GM23338 (cell line): ENCODE measurements around the gene LGALS13. TPM values are rescaled to one million over a fixed set of nuclear protein-coding genes. Genes with fewer than 3 reads are reported as not detected.

Experiments
- ATAC-seq: fragments of 200-7000 bp; cut with Tn5 transposase; 3 replicates; pipeline ENCODE4 v1.9.1; 2020
- DNase-seq: peaks from one replicate; pipeline ENCODE4 v3.0.0-alpha.2; 2015; ENCODE audit warnings: low spot score
- H2AFZ ChIP-seq: fragments of 200-600 bp; sonication (generic); 2 replicates; pipeline ENCODE4 v1.8.0; 2016; ENCODE audit warnings: antibody characterized with exemption, mild to moderate bottlenecking, moderate library complexity
- H3F3A ChIP-seq: fragments of 200-600 bp; sonication (generic); replicated peaks from 2 replicates; pipeline ENCODE4 v1.8.0; 2017; ENCODE audit warnings: antibody characterized with exemption, mixed run types, low read depth
- H3K27ac ChIP-seq: fragments of 200-600 bp; sonication (generic); 2 replicates; pipeline ENCODE4 v1.6.1; 2016; ENCODE audit warnings: low read depth
- H3K27me3 ChIP-seq: fragments of 200-600 bp; sonication (generic); 2 replicates; pipeline ENCODE4 v1.8.0; 2016; ENCODE audit warnings: mild to moderate bottlenecking, mixed run types, moderate library complexity; ENCODE audit not compliant: insufficient read depth
- H3K36me3 ChIP-seq: fragments of 200-600 bp; sonication (generic); 2 replicates; pipeline ENCODE4 v1.8.0; 2016; ENCODE audit warnings: mild to moderate bottlenecking; ENCODE audit not compliant: insufficient read depth
- H3K4me1 ChIP-seq: fragments of 200-600 bp; sonication (generic); 2 replicates; pipeline ENCODE4 v1.8.0; 2016; ENCODE audit warnings: mild to moderate bottlenecking, moderate library complexity; ENCODE audit not compliant: insufficient read depth
- H3K4me2 ChIP-seq: fragments of 200-600 bp; sonication (generic); 2 replicates; pipeline ENCODE4 v1.7.1; 2017; ENCODE audit warnings: mixed run types
- H3K4me3 ChIP-seq: fragments of 200-600 bp; sonication (generic); 2 replicates; pipeline ENCODE4 v1.6.1; 2016; ENCODE audit warnings: mixed run types
- H3K79me2 ChIP-seq: fragments of 200-600 bp; sonication (generic); replicated peaks from 2 replicates; pipeline ENCODE4 v1.8.0; 2017; ENCODE audit warnings: mild to moderate bottlenecking; ENCODE audit not compliant: insufficient read depth
- H3K9me2 ChIP-seq: fragments of 200-600 bp; sonication (generic); 2 replicates; pipeline ENCODE4 v1.8.0; 2017; ENCODE audit not compliant: insufficient read depth
- H4K20me1 ChIP-seq: fragments of 200-600 bp; sonication (generic); replicated peaks from 2 replicates; pipeline ENCODE4 v1.8.0; 2017; ENCODE audit warnings: mild to moderate bottlenecking; ENCODE audit not compliant: insufficient read depth
- H3K27ac Mint-ChIP-seq: 2 replicates; pipeline ENCODE4 v1.8.0; 2020; ENCODE audit warnings: inconsistent platforms, mild to moderate bottlenecking, moderate library complexity, mixed read lengths
- H3K27me3 Mint-ChIP-seq: 3 replicates; pipeline ENCODE4 v1.8.0; 2022; ENCODE audit warnings: low read depth, mild to moderate bottlenecking, moderate library complexity, mixed read lengths, inconsistent platforms; ENCODE audit not compliant: insufficient read depth, poor library complexity
- H3K36me3 Mint-ChIP-seq: 3 replicates; pipeline ENCODE4 v1.8.0; 2021; ENCODE audit warnings: low read depth, mild to moderate bottlenecking, inconsistent platforms, moderate library complexity, mixed read lengths
- H3K4me1 Mint-ChIP-seq: 3 replicates; pipeline ENCODE4 v1.8.0; 2020; ENCODE audit warnings: mild to moderate bottlenecking, inconsistent platforms, mixed read lengths
- H3K4me3 Mint-ChIP-seq: 3 replicates; pipeline ENCODE4 v1.8.0; 2021; ENCODE audit warnings: moderate library complexity, mild to moderate bottlenecking, inconsistent platforms, mixed read lengths
- H3K9me3 Mint-ChIP-seq: 3 replicates; pipeline ENCODE4 v1.8.0; 2020; ENCODE audit warnings: moderate library complexity, mild to moderate bottlenecking, inconsistent platforms, mixed read lengths
- CREB1 ChIP-seq: fragments of 250-450 bp; sonication (Bioruptor Pico); IDR thresholded peaks from 2 replicates; pipeline ENCODE4 v1.5.0; 2020; ENCODE audit warnings: low read depth, mild to moderate bottlenecking, moderate library complexity
- EZH2 ChIP-seq: fragments of 200-600 bp; sonication (generic); IDR thresholded peaks from one replicate; pipeline ENCODE4 v1.8.0; 2017; ENCODE audit warnings: antibody characterized with exemption, mild to moderate bottlenecking, low read depth; ENCODE audit not compliant: unreplicated experiment
- EZH2phosphoT487 ChIP-seq: fragments of 200-600 bp; sonication (generic); IDR thresholded peaks from one replicate; pipeline ENCODE4 v1.8.1; 2018; ENCODE audit warnings: antibody characterized with exemption; ENCODE audit not compliant: unreplicated experiment
- JUNB ChIP-seq: IDR thresholded peaks from one replicate; pipeline ENCODE4 v1.6.1; 2016; ENCODE audit warnings: antibody characterized with exemption; ENCODE audit not compliant: unreplicated experiment
- NANOG ChIP-seq: IDR thresholded peaks from 2 replicates; pipeline ENCODE4 v1.6.1; 2016; ENCODE audit warnings: antibody characterized with exemption, borderline replicate concordance
- POLR2AphosphoS5 ChIP-seq: IDR thresholded peaks from 2 replicates; pipeline ENCODE4 v1.6.1; 2016; ENCODE audit warnings: antibody characterized with exemption, low read depth
- REST ChIP-seq: IDR thresholded peaks from one replicate; pipeline ENCODE4 v1.6.1; 2018; ENCODE audit warnings: antibody characterized with exemption; ENCODE audit not compliant: unreplicated experiment
- STAT1 ChIP-seq: IDR thresholded peaks from one replicate; pipeline ENCODE4 v1.6.1; 2016; ENCODE audit warnings: antibody characterized with exemption; ENCODE audit not compliant: unreplicated experiment
- ZNF114 ChIP-seq: fragments of 250-450 bp; sonication (Bioruptor Pico); IDR thresholded peaks from 2 replicates; pipeline ENCODE4 v1.5.0; 2020; ENCODE audit warnings: mild to moderate bottlenecking, moderate library complexity
- ZNF462 ChIP-seq: fragments of 250-450 bp; sonication (Bioruptor Pico); IDR thresholded peaks from 2 replicates; pipeline ENCODE4 v1.5.0; 2020; ENCODE audit warnings: mild to moderate bottlenecking, moderate library complexity
- long read RNA-seq: library from polyadenylated mRNA; unstranded; transcript quantifications from one replicate; pipeline ENCODE4 v2.0.0, GENCODE V29; 2020; ENCODE audit not compliant: unreplicated experiment
- polyA plus RNA-seq: library from polyadenylated mRNA; unstranded; fragments of >200 nt; fragmentation: Nextera tagmentation; extraction: Ambion mirVana; gene quantifications from 2 replicates; pipeline ENCODE4 v1.2.1, GENCODE V29; 2016
- total RNA-seq: library from RNA; depleted of rRNA; stranded (reverse); fragments of >200 nt; shearing (Covaris generic); gene quantifications from 2 replicates; pipeline ENCODE4 v1.2.3, GENCODE V29; 2014; rRNA removed
- TF ChIP-seq, protein P1 (sequence below): IDR thresholded peaks from 2 replicates; pipeline ENCODE4 v1.6.1; 2016; ENCODE audit warnings: antibody characterized with exemption

Gene LGALS13, protein sequence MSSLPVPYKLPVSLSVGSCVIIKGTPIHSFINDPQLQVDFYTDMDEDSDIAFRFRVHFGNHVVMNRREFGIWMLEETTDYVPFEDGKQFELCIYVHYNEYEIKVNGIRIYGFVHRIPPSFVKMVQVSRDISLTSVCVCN
- not detected in 2 replicates for total RNA-seq
- polyA plus RNA-seq: not detected in 2 replicates
- long read RNA-seq: 0 reads

- no peaks in the 10 kb centered on the region for H3K9me3 Mint-ChIP-seq
- no peaks in the 10 kb centered on the region for H3K36me3 Mint-ChIP-seq
- no peaks in the 10 kb centered on the region; the same call in 1 of the 2 replicates for H4K20me1 ChIP-seq
- no peaks in the 10 kb centered on the region for H3F3A ChIP-seq
- peaks cover 4% of the 10 kb centered on the region for H3K27me3 Mint-ChIP-seq
- no peaks in the 10 kb centered on the region for H3K79me2 ChIP-seq
- H3K4me1 Mint-ChIP-seq: peaks cover 7% of the 10 kb centered on the region
- no peak within 1 kb of the TSS for H3K27ac Mint-ChIP-seq
- no peak within 1 kb of the TSS for H3K27ac ChIP-seq
- ATAC-seq (no peak), DNase-seq (no peak)
- 0 out of 2 replicates have a peak, but pooled peaks cover 9% of the 10 kb centered on the region for H3K4me1 ChIP-seq
- no peaks in the 10 kb centered on the region for H3K36me3 ChIP-seq
- H3K4me2 ChIP-seq: no peak within 1 kb of the TSS
- H3K9me2 ChIP-seq: peaks cover 9% of the 10 kb centered on the region; the same call in 1 of the 2 replicates
- no peak within 1 kb of the TSS for H2AFZ ChIP-seq
- H3K4me3 Mint-ChIP-seq: no peak within 1 kb of the TSS
- no peak within 1 kb of the TSS for H3K4me3 ChIP-seq
- no peaks in the 10 kb centered on the region; the same call in 1 of the 2 replicates for H3K27me3 ChIP-seq
- TF ChIP-seq CREB1 (CRISPR knock-in tag): no peak
Observed at GRCh38 chr19:39602224-39602623, at the start of gene LGALS13. LGALS13 (plus strand) TSS chr19:39602524; CDS start chr19:39602569, 45 bp downstream.

- Mint-ChIP-seq H3K4me1 (no peaks in the 10 kb centered on the region), H3K27me3 (peaks cover 5% of the 10 kb centered on the region), H3K36me3 (no peaks in the 10 kb centered on the region), H3K27ac (no peak overlapping the region), H3K9me3 (no peaks in the 10 kb centered on the region), H3K4me3 (no peak overlapping the region)
- Histone ChIP-seq H3K4me3 (no peak overlapping the region), H3K4me1 (no peaks in the 10 kb centered on the region), H3K27ac (no peak overlapping the region), H3K9me2 (no peaks in the 10 kb centered on the region; the same call in 1 of the 2 replicates), H3F3A (no peaks in the 10 kb centered on the region), H4K20me1 (no peaks in the 10 kb centered on the region), H3K79me2 (no peaks in the 10 kb centered on the region), H3K36me3 (no peaks in the 10 kb centered on the region), H3K27me3 (no peaks in the 10 kb centered on the region), H3K4me2 (no peak overlapping the region), H2AFZ (no peak overlapping the region)
- DNase-seq (no peak), ATAC-seq (no peak)
- TF ChIP-seq, protein P1, sequence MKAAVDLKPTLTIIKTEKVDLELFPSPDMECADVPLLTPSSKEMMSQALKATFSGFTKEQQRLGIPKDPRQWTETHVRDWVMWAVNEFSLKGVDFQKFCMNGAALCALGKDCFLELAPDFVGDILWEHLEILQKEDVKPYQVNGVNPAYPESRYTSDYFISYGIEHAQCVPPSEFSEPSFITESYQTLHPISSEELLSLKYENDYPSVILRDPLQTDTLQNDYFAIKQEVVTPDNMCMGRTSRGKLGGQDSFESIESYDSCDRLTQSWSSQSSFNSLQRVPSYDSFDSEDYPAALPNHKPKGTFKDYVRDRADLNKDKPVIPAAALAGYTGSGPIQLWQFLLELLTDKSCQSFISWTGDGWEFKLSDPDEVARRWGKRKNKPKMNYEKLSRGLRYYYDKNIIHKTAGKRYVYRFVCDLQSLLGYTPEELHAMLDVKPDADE: no peak
- TF ChIP-seq ZNF114 (CRISPR knock-in tag) (no peak), POLR2AphosphoS5 (no peak), EZH2phosphoT487 (no peak), EZH2 (no peak), JUNB (no peak), STAT1 (no peak), NANOG (no peak), REST (no peak), ZNF462 (no peak)
Observed at GRCh38 chr19:39553082-39553652, 49.2 kb upstream of the LGALS13 start.
